SK-N-SH treated with all-trans-retinoic acid at 6 μM for 48 hours (cell line): ENCODE data around the gene GALT.

Source experiments
- ARNTL ChIP-seq: fragments of 450-650 bp; formaldehyde crosslinking; IDR thresholded peaks from 2 replicates; pipeline ENCODE4 v1.5.0; 2020; ENCODE audit warnings: low read depth, mild to moderate bottlenecking, moderate library complexity, borderline replicate concordance
- CREB5 ChIP-seq: fragments of 250-450 bp; sonication (Bioruptor Pico); IDR thresholded peaks from 2 replicates; pipeline ENCODE4 v1.5.1; 2020; ENCODE audit warnings: low read depth, mild to moderate bottlenecking, moderate library complexity
- CSDC2 ChIP-seq: fragments of 250-450 bp; sonication (Bioruptor Pico); IDR thresholded peaks from 2 replicates; pipeline ENCODE4 v1.5.0; 2020; ENCODE audit warnings: mild to moderate bottlenecking, moderate library complexity
- PATZ1 ChIP-seq: fragments of 250-450 bp; sonication (Bioruptor Pico); IDR thresholded peaks from 2 replicates; pipeline ENCODE4 v1.8.0; 2020; ENCODE audit warnings: mild to moderate bottlenecking, moderate library complexity, borderline replicate concordance
- SNAI2 ChIP-seq: fragments of 250-450 bp; sonication (Bioruptor Pico); IDR thresholded peaks from 2 replicates; pipeline ENCODE4 v1.5.0; 2020; ENCODE audit warnings: mild to moderate bottlenecking, moderate library complexity
- TOX ChIP-seq: fragments of 250-450 bp; sonication (Bioruptor Pico); IDR thresholded peaks from 2 replicates; pipeline ENCODE4 v1.8.0; 2021; ENCODE audit warnings: mild to moderate bottlenecking, moderate library complexity, borderline replicate concordance
- ZC3H10 ChIP-seq: fragments of 250-450 bp; sonication (Bioruptor Pico); IDR thresholded peaks from 2 replicates; pipeline ENCODE4 v1.5.1; 2021; ENCODE audit warnings: mild to moderate bottlenecking, moderate library complexity
- ZFP30 ChIP-seq: fragments of 450-650 bp; formaldehyde crosslinking; IDR thresholded peaks from 2 replicates; pipeline ENCODE4 v1.5.0; 2022; ENCODE audit warnings: mild to moderate bottlenecking, moderate library complexity
- ZNF565 ChIP-seq: fragments of 450-650 bp; formaldehyde crosslinking; conservative IDR thresholded peaks from 2 replicates; pipeline ENCODE4 v1.5.0; 2020; ENCODE audit warnings: low read depth, mild to moderate bottlenecking, moderate library complexity
- ZNF70 ChIP-seq: fragments of 450-650 bp; formaldehyde crosslinking; IDR thresholded peaks from 2 replicates; pipeline ENCODE4 v1.5.0; 2020; ENCODE audit warnings: mild to moderate bottlenecking, moderate library complexity
- ZNF8 ChIP-seq: fragments of 450-650 bp; formaldehyde crosslinking; IDR thresholded peaks from 2 replicates; pipeline ENCODE4 v1.5.0; 2020; ENCODE audit warnings: mild to moderate bottlenecking, moderate library complexity

DNA sequence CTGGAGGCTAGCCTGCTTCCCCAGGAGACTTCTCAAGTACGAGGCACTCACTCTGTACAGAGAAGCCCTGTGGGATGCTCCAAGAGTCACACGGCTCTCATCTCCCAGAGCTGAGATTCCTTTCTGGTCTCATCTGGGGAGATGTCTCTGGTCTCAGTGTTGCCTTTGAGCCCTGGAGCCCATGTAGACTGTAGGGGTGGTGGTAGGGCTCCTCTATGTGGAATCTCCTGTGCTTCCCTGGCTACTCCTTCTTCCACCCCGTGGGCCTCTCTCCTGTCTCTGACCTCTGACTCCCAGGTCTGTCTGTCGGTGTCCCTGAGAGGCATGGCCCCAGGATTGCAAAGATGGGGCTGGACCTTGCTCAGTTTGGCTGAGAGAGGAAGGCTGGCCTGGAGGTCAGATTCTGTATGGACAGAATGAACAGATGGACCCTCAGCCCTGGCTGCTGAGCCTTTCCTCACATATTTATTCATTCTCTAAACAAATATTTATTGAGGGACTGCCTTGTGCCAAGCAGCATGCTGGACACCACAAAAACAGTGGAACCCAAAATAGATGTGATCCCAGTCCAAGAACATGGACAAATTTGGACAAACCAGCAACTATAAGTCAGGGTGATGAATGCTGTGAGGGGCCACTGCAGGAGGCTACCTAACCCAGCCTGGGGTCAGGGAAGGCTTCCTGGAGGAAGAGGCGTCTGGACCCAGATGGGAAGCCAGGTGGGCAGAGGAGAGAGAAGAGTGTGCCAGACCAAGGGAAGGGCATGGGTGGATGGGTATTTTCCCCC is 42.0 kb downstream of the GALT start:
- no peak for TF ChIP-seq PATZ1 (CRISPR knock-in tag)
- TF ChIP-seq SNAI2 (CRISPR knock-in tag) = no peak
- TF ChIP-seq ZNF565 (CRISPR knock-in tag) = no peak
- no peak for TF ChIP-seq ZC3H10 (CRISPR knock-in tag)
- no peak for TF ChIP-seq ZFP30 (CRISPR knock-in tag)
- TF ChIP-seq TOX (CRISPR knock-in tag) = no peak
- TF ChIP-seq ZNF70 (CRISPR knock-in tag) = no peak
- TF ChIP-seq CSDC2 (CRISPR knock-in tag) = no peak
- no peak for TF ChIP-seq ZNF8 (CRISPR knock-in tag)
- no peak for TF ChIP-seq ARNTL (CRISPR knock-in tag)
- no peak for TF ChIP-seq CREB5 (CRISPR knock-in tag)
